ENCODE data around the gene MEG3.

The MEG3 gene

DNA sequence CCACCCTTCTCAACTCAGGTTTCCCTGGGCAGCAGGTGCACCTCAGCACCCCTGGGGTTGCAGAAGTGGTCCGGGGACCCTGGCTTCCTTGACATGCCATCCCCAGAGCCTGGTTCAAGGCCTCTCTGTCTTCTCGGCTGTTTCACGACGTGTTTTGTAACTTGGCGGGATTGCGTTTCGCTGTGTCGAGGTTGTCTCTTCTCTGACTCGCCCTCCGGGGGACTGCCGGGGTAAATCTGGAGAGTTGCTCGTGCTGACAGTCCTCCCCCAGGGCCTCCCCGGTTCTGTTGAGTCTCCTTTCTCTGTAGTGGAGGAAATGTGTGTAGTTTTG lies 25.6 kb downstream of the MEG3 start:
- DNase-seq = no peak

- DNase-seq = no peak
Observed at GRCh38 chr14:100851946-100852620, 26.2 kb downstream of the MEG3 start.

DNA sequence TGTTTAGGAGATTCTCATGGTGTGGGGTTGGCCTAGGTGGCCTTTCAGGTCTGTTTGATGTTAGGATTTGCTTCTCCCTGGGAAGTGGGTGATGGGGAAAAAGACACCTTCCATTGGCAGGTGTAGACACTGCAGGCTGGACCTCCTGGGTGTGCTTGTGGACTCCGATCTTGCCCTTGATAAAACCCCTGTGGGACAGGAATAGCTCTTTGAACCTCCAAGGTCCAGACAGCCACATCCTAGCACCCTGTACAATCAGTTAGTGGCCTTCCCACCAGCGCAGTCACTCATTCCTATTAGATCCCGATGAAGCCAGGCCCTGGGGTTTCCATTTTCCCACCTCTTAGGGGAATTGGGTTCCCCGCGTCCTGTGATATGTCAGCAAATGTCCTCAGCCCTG lies 28.5 kb downstream of the MEG3 start:
- DNase-seq = no peak

- DNase-seq = no peak
Observed at GRCh38 chr14:100855256-100855930, 29.5 kb downstream of the MEG3 start.

GRCh38 chr14:100856056-100856950 lies 30.4 kb downstream of the MEG3 start:
- no peak for DNase-seq

DNA sequence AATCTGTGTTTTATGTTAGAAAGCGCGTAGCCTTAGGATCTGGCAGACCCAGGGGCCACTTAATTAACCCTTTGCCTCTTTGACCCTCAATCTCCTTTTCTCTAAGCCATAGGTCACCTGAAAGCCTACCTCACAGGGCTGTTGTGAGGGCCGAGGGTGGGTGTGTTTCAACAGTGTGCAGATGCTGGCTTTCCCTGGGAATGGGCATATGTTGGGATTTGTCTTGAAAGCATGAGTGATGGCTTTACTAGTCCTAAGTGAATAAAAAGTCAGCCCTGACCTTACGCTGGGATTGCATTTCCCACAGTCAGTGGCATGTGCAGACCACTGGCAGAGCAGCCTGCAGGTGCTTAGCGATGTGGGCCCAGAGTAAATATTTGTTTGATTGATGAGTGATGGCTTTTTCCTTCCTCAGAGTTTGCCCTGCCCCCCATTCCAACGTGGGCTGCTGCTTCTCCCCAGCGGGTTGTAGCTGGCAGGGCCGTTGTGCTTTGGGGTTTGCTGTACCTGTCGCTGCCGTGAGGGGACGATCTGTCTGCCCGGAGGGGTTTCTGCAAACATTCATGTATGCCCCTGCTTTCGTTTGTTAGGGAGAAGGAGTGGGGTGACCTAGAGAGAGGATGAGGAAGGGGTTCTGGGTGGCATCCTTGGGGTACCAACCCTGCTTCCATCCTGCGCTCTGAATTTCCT lies 31.5 kb downstream of the MEG3 start:
- no peak for DNase-seq

- DNase-seq = no peak
Observed at GRCh38 chr14:100857923-100858837, 32.3 kb downstream of the MEG3 start.

DNA sequence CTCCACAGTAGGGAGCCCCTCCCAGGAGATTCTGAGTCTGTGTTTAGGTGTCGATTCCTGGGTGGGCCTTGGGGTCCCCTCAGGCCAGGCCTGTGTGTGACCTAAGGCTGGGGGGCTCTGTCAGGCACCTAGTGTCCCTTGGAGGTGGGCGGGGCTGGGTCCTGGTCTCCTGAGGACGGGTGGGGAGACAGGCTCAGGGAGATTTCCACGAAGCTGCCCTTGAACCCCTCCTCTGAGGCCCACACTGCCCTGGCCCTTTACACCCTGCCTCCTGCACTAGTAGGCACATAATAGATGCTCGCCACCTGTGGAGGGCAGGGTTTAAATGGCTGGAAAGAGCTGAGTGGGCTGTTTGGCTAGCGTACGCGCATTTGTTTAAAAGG lies 32.9 kb downstream of the MEG3 start:
- DNase-seq = no peak

DNA sequence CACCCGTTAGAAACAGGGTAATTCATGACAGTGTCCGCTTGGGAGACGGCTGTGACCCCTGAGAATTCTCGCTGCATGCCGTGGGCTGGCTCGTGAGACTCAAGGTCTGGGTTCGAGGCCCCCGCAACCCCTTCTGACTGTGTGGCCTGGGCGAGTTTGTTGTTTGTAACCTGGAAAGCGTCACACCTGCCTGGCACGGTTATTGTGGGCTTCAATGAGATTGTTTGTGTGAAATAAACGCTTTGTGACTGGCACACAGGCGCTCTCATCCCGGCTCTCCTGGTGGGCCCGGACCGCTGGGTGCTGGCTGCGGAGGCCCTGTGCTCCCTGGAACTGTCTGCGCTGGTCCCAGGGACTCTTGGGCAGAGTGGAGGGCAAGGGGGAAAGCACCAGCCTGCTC lies 33.9 kb downstream of the MEG3 start:
- no peak for DNase-seq

DNA sequence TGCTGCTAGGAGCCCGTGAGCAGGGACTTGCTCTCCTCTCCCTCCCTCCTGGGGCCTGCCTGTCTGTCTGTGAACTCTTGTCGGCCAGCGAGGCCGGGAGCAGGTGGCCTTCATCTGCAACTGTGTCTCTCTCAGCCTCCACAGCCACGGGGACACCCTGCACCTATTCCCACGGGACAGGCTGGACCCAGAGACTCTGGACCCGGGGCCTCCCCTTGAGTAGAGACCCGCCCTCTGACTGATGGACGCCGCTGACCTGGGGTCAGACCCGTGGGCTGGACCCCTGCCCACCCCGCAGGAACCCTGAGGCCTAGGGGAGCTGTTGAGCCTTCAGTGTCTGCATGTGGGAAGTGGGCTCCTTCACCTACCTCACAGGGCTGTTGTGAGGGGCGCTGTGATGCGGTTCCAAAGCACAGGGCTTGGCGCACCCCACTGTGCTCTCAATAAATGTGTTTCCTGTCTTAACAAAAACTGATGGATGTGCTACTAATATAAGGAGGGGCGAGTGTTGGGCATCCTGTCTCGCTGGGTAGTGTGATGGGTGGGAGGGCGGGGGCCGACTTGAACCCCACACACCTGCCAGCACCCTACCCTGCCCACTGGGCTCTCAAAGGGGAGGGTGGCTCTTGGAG lies 34.8 kb downstream of the MEG3 start:
- DNase-seq = no peak

GRCh38 chr14:100861188-100861936 lies 35.4 kb downstream of the MEG3 start:
- no peak for DNase-seq

GRCh38 chr14:100861937-100862247 lies 36.0 kb downstream of the MEG3 start:
- DNase-seq = no peak

GRCh38 chr14:100862277-100862676 lies 36.4 kb downstream of the MEG3 start:
- no peak for DNase-seq

DNA sequence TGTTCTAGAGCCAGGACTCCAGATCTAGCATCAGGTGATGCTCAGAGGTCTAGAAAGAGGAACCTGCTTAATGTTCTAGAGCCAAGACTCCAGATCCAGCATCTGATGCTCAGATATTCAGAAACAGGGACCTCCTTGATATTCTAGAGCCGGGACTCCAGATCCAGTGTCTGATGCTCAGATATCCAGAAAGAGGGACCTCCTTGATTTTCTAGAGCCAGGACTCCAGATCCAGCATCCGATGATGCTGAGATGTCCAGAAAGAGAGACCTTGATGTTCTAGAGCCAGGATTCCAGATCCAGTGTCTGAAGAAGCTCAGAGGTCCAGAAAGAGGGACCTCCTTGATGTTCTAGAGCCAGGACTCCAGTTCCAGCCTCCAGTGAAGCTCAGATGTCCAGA lies 36.9 kb downstream of the MEG3 start:
- DNase-seq = no peak

DNA sequence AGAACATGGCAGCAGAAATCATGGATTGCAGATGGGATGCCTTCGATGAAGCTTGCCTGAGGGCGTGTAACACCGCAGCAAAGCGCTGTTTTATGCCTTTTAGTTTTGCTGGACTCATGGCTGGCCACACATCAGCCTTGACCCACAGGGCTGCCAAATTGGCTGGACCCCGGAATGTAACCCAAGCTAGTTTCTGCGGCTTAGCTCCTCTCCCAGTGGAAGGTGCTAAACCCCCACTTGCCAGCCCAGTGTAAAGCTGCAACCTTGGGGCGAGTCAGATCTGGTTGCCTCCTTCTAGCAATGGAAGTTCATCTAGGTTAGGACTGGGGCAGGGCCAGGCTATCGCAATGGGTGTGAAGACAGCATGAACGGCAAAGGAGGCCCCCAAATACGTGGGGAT lies 38.3 kb downstream of the MEG3 start:
- no peak for DNase-seq

- no peak for DNase-seq
Observed at GRCh38 chr14:100864960-100865681, 39.2 kb downstream of the MEG3 start.

DNA sequence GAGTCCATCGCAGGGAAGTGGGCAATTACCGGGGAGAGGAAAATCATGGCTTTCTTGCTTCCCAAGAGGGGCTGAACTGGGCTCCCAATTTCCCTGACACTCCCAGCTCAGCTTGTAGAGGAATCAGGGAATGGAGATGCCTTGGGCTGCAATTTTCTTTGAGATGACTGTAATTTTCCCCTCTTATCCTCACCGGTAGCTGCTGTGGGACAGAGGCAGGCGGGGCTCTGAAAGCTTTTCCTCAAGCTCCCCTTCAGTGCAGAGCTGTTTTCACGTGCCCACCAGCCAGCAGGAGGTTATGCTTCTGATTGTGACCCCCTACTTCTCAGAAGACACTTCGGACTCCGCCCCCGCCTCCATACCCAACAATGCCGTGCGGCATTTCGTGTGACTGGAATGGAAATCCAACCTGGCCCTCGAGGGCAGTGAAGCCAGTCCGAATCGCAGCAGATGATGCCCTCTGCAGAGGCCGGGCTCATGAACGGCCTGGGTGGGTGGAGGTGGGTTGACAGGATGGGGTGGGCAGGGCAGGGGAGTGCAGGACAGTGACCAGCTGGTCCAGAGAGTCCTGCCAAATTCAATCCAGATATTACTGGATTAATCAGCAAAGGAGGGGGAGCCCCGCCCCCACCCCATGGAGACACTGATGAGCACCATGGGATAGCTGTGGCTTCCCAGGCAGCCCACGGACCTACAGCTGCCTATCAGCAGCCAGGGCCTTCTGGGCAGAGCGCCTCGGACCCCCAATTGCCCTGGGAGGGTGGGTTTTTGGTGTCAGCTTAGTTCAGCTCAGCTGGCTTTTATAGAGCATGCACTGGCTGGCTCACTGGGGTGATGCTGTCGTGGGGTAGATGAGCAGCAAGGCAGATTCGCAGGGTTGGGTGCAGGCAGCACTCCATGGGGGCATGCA lies 40.0 kb downstream of the MEG3 start:
- no peak for DNase-seq

- DNase-seq = no peak
Observed at GRCh38 chr14:100866666-100867630, 41.0 kb downstream of the MEG3 start.

Measured in stimulated activated naive CD4-positive, alpha-beta T cell (primary cell).